Neural cell (in vitro differentiated cells): ENCODE data around the gene CDK15. TPM values are rescaled to one million over a fixed set of nuclear protein-coding genes. Genes with fewer than 3 reads are reported as not detected.
A peak's percentile ranks its signal among the peaks of the same experiment; 100 is the strongest.

Experiments used
- H2AFZ ChIP-seq: fragments of 200-600, 300-800 bp; sonication (generic), shearing (Covaris generic); 2 replicates; pipeline ENCODE4 v1.6.0; 2014; ENCODE audit warnings: low read depth, mild to moderate bottlenecking, antibody characterized with exemption, low read length, moderate library complexity
- H3F3A ChIP-seq: fragments of 200-600 bp; shearing (Covaris generic); 2 replicates; pipeline ENCODE4 v1.6.1; 2016; ENCODE audit warnings: mild to moderate bottlenecking, moderate library complexity, mixed read lengths, antibody characterized with exemption, low read length; ENCODE audit not compliant: insufficient read depth, poor library complexity, severe bottlenecking
- H3K27ac ChIP-seq: fragments of 200-600, 300-800 bp; sonication (generic), shearing (Covaris generic); 2 replicates; pipeline ENCODE4 v1.5.1; 2014; ENCODE audit warnings: mild to moderate bottlenecking, low read length, moderate library complexity
- H3K27me3 ChIP-seq: fragments of 300-800, 200-600 bp; sonication (generic), shearing (Covaris generic); 2 replicates; pipeline ENCODE4 v1.6.0; 2014; ENCODE audit warnings: mild to moderate bottlenecking, low read depth, low read length, moderate library complexity; ENCODE audit not compliant: insufficient read depth
- H3K36me3 ChIP-seq: fragments of 300-800, 200-600 bp; sonication (generic), shearing (Covaris generic); 2 replicates; pipeline ENCODE4 v1.5.1; 2014; ENCODE audit warnings: mild to moderate bottlenecking, antibody characterized with exemption, low read length, moderate library complexity; ENCODE audit not compliant: insufficient read depth
- H3K4me2 ChIP-seq: fragments of 300-800, 200-600 bp; sonication (generic), shearing (Covaris generic); 2 replicates; pipeline ENCODE4 v1.6.0; 2014; ENCODE audit warnings: mild to moderate bottlenecking, low read length
- H3K4me3 ChIP-seq: fragments of 300-800, 200-600 bp; sonication (generic), shearing (Covaris generic); 2 replicates; pipeline ENCODE4 v1.5.1; 2014; ENCODE audit warnings: mild to moderate bottlenecking, low read length, moderate library complexity
- H3K79me2 ChIP-seq: fragments of 200-600 bp; shearing (Covaris generic); replicated peaks from 2 replicates; pipeline ENCODE4 v1.6.0; 2014; ENCODE audit warnings: mild to moderate bottlenecking, low read length, moderate library complexity; ENCODE audit not compliant: insufficient read depth
- H3K9ac ChIP-seq: fragments of 300-800, 200-600 bp; sonication (generic), shearing (Covaris generic); 2 replicates; pipeline ENCODE4 v1.6.1; 2016; ENCODE audit warnings: mild to moderate bottlenecking, low read length, mixed read lengths
- H3K9me2 ChIP-seq: fragments of 200-600 bp; shearing (Covaris generic); 2 replicates; pipeline ENCODE4 v1.6.1; 2016; ENCODE audit warnings: mild to moderate bottlenecking, low read length, mixed read lengths; ENCODE audit not compliant: insufficient read depth
- H3K9me3 ChIP-seq: fragments of 200-600, 300-800 bp; sonication (generic), shearing (Covaris generic); 2 replicates; pipeline ENCODE4 v1.6.1; 2016; ENCODE audit warnings: mild to moderate bottlenecking, mixed run types, low read length, moderate library complexity, mixed read lengths
- H4K20me1 ChIP-seq: fragments of 200-600 bp; shearing (Covaris generic); 2 replicates; pipeline ENCODE4 v1.6.1; 2016; ENCODE audit warnings: mild to moderate bottlenecking, mixed run types; ENCODE audit not compliant: insufficient read depth
- CTCF ChIP-seq: fragments of 450-650 bp; IDR thresholded peaks from 2 replicates; pipeline ENCODE4 v1.5.1; 2014; ENCODE audit warnings: antibody characterized with exemption, mild to moderate bottlenecking, moderate library complexity; ENCODE audit not compliant: poor library complexity, severe bottlenecking
- EP300 ChIP-seq: fragments of 450-650 bp; conservative IDR thresholded peaks from 2 replicates; pipeline ENCODE4 v1.6.1; 2014; ENCODE audit warnings: antibody characterized with exemption, mild to moderate bottlenecking, moderate library complexity; ENCODE audit not compliant: poor library complexity, severe bottlenecking
- EZH2 ChIP-seq: fragments of 200-600, 300-800 bp; shearing (Covaris generic), sonication (generic); IDR thresholded peaks from 2 replicates; pipeline ENCODE4 v1.6.1; 2014; ENCODE audit warnings: antibody characterized with exemption, low read length, borderline replicate concordance, mild to moderate bottlenecking; ENCODE audit not compliant: insufficient read depth, poor library complexity, severe bottlenecking
- MXI1 ChIP-seq: fragments of 450-650 bp; conservative IDR thresholded peaks from 2 replicates; pipeline ENCODE4 v1.6.1; 2014; ENCODE audit warnings: antibody characterized with exemption, mild to moderate bottlenecking; ENCODE audit not compliant: poor library complexity, severe bottlenecking
- POLR2AphosphoS5 ChIP-seq: IDR thresholded peaks from 2 replicates; pipeline ENCODE4 v1.6.1; 2012
- RAD21 ChIP-seq: fragments of 450-650 bp; conservative IDR thresholded peaks from 2 replicates; pipeline ENCODE4 v1.6.1; 2014; ENCODE audit warnings: antibody characterized with exemption, mild to moderate bottlenecking, moderate library complexity
- REST ChIP-seq: IDR thresholded peaks from 2 replicates; pipeline ENCODE4 v1.6.1; 2012; ENCODE audit warnings: borderline replicate concordance
- SMC3 ChIP-seq: fragments of 450-650 bp; conservative IDR thresholded peaks from 2 replicates; pipeline ENCODE4 v1.6.1; 2014; ENCODE audit warnings: antibody characterized with exemption, mild to moderate bottlenecking, moderate library complexity; ENCODE audit not compliant: poor library complexity
- TAF1 ChIP-seq: IDR thresholded peaks from 2 replicates; pipeline ENCODE4 v1.6.1; 2012; ENCODE audit warnings: low read depth
- polyA plus RNA-seq: library from polyadenylated mRNA; depleted of rRNA; stranded (reverse); fragments of >200 nt; gene quantifications from 2 replicates; pipeline ENCODE4 v1.2.3, GENCODE V29; 2014

Gene CDK15
- polyA plus RNA-seq, 1 donor from 2014 or later = 0.09 TPM

- peak within 1 kb of the TSS; percentile 84 for H2AFZ ChIP-seq
- no peaks in the 10 kb centered on the region for H3K36me3 ChIP-seq
- H3K4me3 ChIP-seq = peak within 1 kb of the TSS; percentile 87
- TF ChIP-seq EP300 (peak; percentile 42), CTCF (no peak), RAD21 (no peak), TAF1 (peak; percentile 38), SMC3 (no peak), POLR2AphosphoS5 (peak; percentile 59), REST (peak; percentile 43), EZH2 (no peak), MXI1 (peak; percentile 64)
- no peaks in the 10 kb centered on the region for H3K9me3 ChIP-seq
- no peaks in the 10 kb centered on the region for H3K27me3 ChIP-seq
- no peaks in the 10 kb centered on the region for H3K9me2 ChIP-seq
- H3F3A ChIP-seq = peaks cover 3% of the 10 kb centered on the region
- peak within 1 kb of the TSS; percentile 86 for H3K27ac ChIP-seq
- peak within 1 kb of the TSS; percentile 89 for H3K4me2 ChIP-seq
- H3K9ac ChIP-seq = peak within 1 kb of the TSS; percentile 86
- peaks cover 36% of the 10 kb centered on the region for H3K79me2 ChIP-seq
- H4K20me1 ChIP-seq = no peaks in the 10 kb centered on the region
Observed at GRCh38 chr2:201780674-201781493, 25.5 kb upstream of the CDK15 start, which contains the start of gene ALS2. Gene ALS2 (minus strand): TSS chr2:201780933. CDS start chr2:201768885, 12,048 bp downstream.

- peak overlapping the region; percentile 68 for H3K4me2 ChIP-seq
- H3K4me3 ChIP-seq = peak overlapping the region; percentile 87
- peak overlapping the region; percentile 84 for H2AFZ ChIP-seq
Observed at GRCh38 chr2:201781557-201782051, 24.7 kb upstream of the CDK15 start.

More at GRCh38 chr2:201781557-201782051, 24.7 kb upstream of the CDK15 start:
- Histone ChIP-seq H3K27ac (peak overlapping the region; percentile 86), H3K36me3 (no peaks in the 10 kb centered on the region), H3K9me2 (no peaks in the 10 kb centered on the region), H3K27me3 (no peaks in the 10 kb centered on the region), H4K20me1 (no peaks in the 10 kb centered on the region), H3K9ac (peak overlapping the region; percentile 86), H3K9me3 (no peaks in the 10 kb centered on the region), H3K79me2 (peaks cover 36% of the 10 kb centered on the region), H3F3A (peaks cover 3% of the 10 kb centered on the region)
- TF ChIP-seq REST (no peak), EP300 (no peak), TAF1 (no peak), CTCF (no peak), POLR2AphosphoS5 (no peak), RAD21 (no peak), EZH2 (no peak), SMC3 (no peak), MXI1 (no peak)
